Subcutaneous adipose tissue (tissue), 4 donors: ENCODE data around the gene MDP1. TPM values are rescaled to one million over a fixed set of nuclear protein-coding genes. Genes with fewer than 3 reads are reported as not detected.

Experiments
- total RNA-seq, 4 donors: library from RNA; depleted of rRNA; stranded (reverse); fragments of >200 nt; gene quantifications; one replicate each; pipeline ENCODE4 v1.1.0, GENCODE V29; 2016
- TF ChIP-seq, protein P1 (sequence below): fragments of 450-650 bp; IDR thresholded peaks from one replicate; pipeline ENCODE4 v1.5.1; 2016; ENCODE audit warnings: low read depth, mild to moderate bottlenecking, control low read depth, antibody characterized with exemption, moderate library complexity

The MDP1 gene
- total RNA-seq, 4 donors from 2014 or later = 14.3 to 30.3 (median 24.1) TPM

DNA sequence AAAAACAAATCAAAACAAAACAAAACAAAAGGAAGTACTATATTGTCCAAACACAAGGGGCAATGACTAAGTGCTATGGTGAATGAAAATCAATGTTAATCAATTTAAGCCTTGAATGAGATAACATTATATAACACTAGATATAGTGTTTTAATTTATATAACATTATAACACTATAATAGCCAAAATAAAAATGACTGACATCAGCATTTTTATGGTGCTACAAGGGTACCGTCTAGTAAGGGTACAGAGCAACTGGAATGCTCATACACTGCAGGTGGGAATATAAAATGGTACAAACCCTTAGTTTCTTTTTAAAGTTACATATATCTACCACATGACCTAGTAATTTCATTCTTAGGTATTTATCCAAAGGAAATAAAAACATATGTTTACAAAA lies 10.6 kb upstream of the MDP1 start:
- TF ChIP-seq, protein P1, sequence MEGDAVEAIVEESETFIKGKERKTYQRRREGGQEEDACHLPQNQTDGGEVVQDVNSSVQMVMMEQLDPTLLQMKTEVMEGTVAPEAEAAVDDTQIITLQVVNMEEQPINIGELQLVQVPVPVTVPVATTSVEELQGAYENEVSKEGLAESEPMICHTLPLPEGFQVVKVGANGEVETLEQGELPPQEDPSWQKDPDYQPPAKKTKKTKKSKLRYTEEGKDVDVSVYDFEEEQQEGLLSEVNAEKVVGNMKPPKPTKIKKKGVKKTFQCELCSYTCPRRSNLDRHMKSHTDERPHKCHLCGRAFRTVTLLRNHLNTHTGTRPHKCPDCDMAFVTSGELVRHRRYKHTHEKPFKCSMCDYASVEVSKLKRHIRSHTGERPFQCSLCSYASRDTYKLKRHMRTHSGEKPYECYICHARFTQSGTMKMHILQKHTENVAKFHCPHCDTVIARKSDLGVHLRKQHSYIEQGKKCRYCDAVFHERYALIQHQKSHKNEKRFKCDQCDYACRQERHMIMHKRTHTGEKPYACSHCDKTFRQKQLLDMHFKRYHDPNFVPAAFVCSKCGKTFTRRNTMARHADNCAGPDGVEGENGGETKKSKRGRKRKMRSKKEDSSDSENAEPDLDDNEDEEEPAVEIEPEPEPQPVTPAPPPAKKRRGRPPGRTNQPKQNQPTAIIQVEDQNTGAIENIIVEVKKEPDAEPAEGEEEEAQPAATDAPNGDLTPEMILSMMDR = no peak

DNA sequence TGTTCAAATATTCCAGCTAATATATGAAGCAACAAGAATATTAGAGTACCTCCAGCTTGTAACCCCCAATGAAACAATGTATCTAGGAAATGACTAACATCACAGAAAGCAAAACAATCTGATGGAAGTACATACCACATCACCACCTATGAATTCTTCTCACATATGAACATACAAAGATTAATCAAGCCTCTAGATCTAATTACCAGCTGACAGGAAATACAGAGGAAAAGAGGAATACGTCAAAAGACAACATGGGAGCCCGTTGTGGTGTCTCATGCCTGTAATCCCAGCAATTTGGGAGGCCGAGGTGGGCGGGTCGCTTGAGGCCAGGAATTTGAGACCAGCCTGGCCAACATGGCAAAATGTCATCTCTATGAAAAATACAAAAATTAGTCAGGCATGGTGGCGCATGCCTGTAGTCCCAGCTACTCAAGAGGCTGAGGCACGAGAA lies 8.8 kb upstream of the MDP1 start:
- TF ChIP-seq, protein P1 = no peak

DNA sequence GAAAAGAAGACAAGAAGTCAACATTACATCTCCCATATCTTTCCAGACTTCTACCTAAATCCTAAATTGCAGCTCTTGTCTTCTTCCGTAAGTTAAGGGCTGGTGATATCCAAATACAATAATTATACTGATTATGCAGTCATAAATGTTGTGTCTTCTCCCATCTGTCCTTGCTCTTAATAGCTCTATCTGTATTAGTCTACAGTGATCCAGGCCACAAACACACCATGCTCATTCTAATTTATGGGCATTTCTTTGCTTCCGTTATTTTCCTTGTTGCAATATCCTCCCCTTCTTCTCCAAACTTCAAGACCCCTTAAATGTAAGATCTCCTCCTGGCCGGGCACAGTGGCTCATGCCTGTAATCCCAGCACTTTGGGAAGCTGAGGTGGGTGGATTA lies 3.7 kb upstream of the MDP1 start:
- TF ChIP-seq, protein P1 = no peak

DNA sequence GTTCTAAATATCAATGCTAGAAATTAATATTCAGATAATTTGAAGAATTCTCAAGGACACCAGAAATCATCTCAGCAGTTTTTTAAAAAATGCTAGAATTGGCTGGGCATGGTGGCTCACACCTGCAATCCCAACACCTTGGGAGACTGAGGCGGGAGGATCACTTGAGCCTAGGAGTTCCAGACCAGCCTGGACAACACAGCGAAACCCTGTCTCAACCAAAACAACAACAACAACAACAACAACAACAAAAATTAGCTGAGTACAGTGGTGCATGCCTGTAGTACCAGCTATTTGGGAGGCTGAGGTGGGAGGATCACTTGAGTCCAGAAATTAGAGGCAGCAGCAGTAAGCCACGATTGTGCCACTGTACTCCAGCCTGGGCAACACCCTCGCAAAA lies 3.2 kb upstream of the MDP1 start:
- TF ChIP-seq, protein P1 = no peak

DNA sequence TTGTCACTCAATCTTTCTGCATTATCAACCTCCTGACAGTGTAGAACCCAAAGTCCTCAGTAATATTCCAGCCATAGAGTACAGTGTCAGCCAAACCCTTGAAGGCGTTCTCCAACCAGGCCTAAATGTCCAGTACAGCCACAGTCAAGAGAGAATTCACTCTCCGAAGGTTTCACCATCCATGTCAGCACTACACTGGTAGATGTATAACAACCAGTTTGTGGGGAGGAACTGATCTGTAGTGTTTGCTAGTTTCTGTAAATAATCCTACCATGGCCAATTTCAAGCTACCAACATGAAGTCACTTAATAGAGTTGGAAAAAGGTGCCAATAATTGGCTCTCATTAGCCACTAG lies 456 bp upstream of the MDP1 start:
- TF ChIP-seq, protein P1 = no peak

DNA sequence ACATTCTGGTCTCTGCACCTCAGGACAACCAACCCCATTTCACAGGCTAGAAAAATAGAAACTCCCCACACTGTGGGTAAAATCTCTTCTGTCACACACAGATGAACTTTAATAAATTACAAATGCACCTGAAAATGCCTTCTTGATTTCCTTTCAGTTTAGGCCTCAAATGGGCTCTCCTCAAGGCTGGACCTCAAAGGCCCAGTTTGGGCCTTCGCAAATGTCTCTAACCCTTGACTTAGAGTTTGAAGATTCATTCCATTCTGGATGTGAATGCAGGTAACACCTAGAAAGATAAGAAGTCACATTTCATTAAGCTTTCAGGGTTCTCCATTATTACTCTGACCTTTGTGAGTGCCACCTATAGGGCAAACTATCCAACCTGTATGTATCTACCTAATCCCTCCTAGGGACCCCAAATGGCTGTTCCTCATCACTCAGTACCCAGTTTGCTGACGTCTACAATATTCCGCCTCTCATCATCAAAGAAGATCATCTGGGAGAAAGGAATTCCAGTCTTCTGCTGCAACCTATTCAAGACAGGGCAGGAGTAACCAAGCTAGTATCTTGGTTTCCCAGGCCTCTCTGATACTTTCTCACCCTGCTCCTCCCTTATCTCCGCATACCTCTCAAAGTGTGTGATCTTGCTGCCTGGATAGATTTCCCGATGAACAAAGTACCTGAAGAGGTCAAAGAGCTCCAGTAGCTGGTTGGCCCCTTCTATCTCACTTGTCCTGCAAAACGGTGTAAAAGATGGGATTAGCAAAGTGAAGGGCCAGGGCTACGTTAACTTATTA lies 1.8 kb downstream of the MDP1 start:
- TF ChIP-seq, protein P1 = no peak

DNA sequence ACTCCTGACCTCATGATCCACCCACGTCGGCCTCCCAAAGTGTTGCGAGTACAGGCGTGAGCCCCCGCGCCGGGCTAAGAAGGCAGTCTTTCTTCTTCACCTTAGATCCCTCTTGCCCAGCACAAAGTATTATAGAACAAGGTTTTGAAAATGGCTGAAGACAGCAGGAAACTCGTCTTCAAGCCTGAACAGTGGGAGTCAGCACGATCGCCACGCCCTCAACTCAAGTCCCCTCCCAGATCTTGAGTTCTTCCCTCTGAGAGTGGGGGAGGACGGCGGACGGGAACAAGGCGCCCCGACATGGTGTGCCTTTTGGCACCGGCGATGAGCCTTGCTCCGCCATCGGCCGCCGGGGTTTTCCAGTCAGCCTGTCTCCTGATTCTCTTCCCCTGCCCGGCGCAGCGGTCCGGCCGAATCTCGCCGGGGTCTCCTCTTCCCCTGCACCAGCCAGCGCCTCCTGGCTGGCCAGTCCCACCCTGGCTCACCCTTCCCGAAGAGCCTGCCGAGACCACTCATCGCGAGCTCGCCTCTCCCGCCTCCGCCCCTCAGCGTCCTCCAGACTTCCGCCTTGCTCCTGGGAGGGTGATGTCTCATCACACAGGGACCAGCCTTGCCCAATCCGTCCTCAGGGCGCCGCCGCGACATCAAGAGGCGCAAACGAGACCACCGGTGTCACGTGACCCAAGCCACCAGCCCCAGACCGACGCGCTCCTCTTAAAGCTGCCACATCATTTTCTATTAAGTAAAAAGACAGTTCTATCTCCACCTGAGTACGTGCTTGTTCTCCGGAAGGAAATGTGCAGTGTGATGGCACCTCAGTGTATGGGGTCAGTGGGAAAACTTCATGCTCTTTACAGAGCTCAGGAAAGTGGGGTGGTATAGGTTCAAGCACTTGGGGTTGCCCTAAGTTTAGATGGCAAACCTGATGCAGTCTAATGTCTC lies 2.7 kb downstream of the MDP1 start, which contains the start of gene CHMP4A:
Gene CHMP4A, minus strand, starts transcription at position 565 of the 942 bp plus-strand sequence. Its CDS starts 49 bp downstream, at position 516.
- TF ChIP-seq, protein P1 = no peak
